Right forelimb (tissue), 1 donor: ENCODE measurements around the gene NDUFA12.

Experiments
- DNase-seq: peaks from one replicate; pipeline ENCODE4 v3.0.0-alpha.2; 2018

The NDUFA12 gene

GRCh38 chr12:94979941-94980340 is 23.6 kb downstream of the NDUFA12 start:
- DNase-seq: no peak

- no peak for DNase-seq
Measured at GRCh38 chr12:94977766-94978468, 25.6 kb downstream of the NDUFA12 start.

- DNase-seq: no peak
Measured at GRCh38 chr12:94973221-94973620, 30.3 kb downstream of the NDUFA12 start.

- DNase-seq: no peak
Measured at GRCh38 chr12:94972795-94973194, 30.7 kb downstream of the NDUFA12 start.

GRCh38 chr12:94971923-94972322 is 31.6 kb downstream of the NDUFA12 start:
- DNase-seq: no peak

GRCh38 chr12:94970560-94970959 is 32.9 kb downstream of the NDUFA12 start:
- no peak for DNase-seq

- no peak for DNase-seq
Measured at GRCh38 chr12:94969424-94969823, 34.1 kb downstream of the NDUFA12 start.

GRCh38 chr12:94965982-94966630 is 37.4 kb downstream of the NDUFA12 start:
- DNase-seq: no peak

- no peak for DNase-seq
Measured at GRCh38 chr12:94963649-94964048, 39.8 kb downstream of the NDUFA12 start.

- no peak for DNase-seq
Measured at GRCh38 chr12:94962670-94963069, 40.8 kb downstream of the NDUFA12 start.

GRCh38 chr12:94961911-94962310 is 41.6 kb downstream of the NDUFA12 start:
- no peak for DNase-seq

- DNase-seq: no peak
Measured at GRCh38 chr12:94961256-94961824, 42.2 kb downstream of the NDUFA12 start.

GRCh38 chr12:94957006-94957405 is 46.5 kb downstream of the NDUFA12 start:
- no peak for DNase-seq

- DNase-seq: no peak
Measured at GRCh38 chr12:94954948-94955592, 48.4 kb downstream of the NDUFA12 start.

- no peak for DNase-seq
Measured at GRCh38 chr12:94954029-94954685, 49.3 kb downstream of the NDUFA12 start.

GRCh38 chr12:94952325-94952724 is 51.2 kb downstream of the NDUFA12 start:
- DNase-seq: no peak

GRCh38 chr12:94951071-94951934 is 52.2 kb downstream of the NDUFA12 start:
- DNase-seq: no peak

- DNase-seq: no peak
Measured at GRCh38 chr12:94948232-94948810, 55.2 kb downstream of the NDUFA12 start.

- DNase-seq: no peak
Measured at GRCh38 chr12:94942663-94943062, 60.8 kb downstream of the NDUFA12 start.

GRCh38 chr12:94941440-94941862 is 62.0 kb downstream of the NDUFA12 start:
- no peak for DNase-seq

- no peak for DNase-seq
Measured at GRCh38 chr12:94940771-94941170, 62.7 kb downstream of the NDUFA12 start.

- DNase-seq: no peak
Measured at GRCh38 chr12:94938583-94938982, 64.9 kb downstream of the NDUFA12 start.
